Stimulated activated CD4-positive, alpha-beta T cell treated with anti-CD3 and anti-CD28 coated beads, Interleukin-2, amount 100 ng/mL, for 4 hours (primary cell): ENCODE measurements around the gene FAM168B.
"Not testable (repeated sequence)": the region's sequence is repeated elsewhere in the genome, so short reads cannot be mapped to it uniquely, and the experiment has no call there.

Experiments used
- DNase-seq: peaks from one replicate; pipeline ENCODE4 v3.0.0-alpha.2; 2020; ENCODE audit warnings: low read depth

The FAM168B gene

DNA sequence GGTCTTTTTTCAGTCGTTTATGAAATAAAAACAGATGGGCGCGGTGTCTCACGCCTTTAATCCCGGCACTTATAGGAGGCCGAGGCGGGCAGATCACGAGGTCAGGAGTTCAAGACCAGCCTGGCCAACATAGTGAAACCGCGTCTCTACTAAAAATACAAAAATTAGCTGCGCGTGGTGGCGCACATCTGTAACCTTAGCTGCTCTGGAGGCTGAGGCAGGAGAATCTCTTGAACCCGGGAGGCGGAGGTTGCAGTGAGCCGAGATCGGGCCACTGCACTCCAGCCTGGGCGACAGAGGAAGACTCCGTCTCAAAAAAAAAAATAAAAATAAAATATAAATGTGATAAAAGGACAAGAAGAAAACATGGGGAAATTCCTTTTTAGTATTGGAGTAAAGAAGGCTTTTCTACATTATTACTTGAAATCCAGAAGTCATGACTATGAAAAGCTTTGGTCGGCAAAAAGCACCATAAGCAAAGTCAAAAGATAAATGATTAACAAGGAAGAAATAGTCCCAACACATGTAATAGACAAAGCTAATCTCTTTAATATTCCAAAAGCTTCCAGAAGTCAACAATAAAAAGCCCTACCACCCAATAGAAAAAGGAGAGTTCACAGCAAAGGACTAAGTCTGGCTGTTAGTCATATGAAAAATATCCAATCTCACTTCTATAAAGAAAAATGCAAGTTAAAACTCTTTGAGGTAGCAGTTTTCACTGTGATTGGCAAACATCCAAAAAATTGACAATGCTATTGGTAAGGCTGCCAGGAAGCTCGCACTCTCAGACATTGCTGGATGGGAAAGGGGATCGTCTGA, 1.4 kb upstream of the FAM168B start:
- no peak for DNase-seq

DNA sequence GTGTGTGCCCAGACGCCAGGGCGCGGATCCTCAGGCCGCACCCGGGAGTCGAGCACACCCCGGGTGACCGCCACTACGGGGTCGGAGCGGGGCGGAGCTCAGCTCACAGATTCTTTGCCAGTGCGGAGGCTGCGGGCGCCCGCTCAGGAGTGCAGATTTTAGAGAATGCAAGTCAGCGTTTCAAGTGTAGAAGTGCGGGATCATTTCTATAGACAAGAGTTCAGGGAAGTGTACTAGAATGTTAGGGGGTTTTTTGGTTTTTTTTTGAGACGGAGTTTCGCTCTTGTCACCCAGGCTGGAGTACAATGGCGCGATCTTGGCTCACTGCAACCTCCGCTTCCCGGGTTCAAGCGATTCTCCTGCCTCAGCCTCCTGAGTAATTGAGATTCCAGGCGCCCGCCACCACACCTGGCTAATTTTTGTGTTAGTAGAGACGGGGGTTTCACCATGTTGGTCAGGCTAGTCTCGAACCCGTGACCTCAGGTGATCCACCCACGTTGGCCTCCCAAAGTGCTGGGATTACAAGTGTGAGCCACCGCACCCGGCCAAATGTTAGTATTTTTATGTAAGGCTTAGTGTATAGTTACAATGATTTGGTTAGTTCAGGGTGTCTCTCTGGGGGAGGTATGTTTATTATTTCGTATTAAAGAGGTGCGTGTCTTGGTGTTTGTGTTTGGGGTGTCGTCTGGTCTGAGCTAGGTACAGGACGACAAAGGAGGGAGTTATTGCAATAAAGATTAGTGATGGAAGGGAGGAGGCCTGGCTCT, 619 bp upstream of the FAM168B start:
- DNase-seq = no peak

DNA sequence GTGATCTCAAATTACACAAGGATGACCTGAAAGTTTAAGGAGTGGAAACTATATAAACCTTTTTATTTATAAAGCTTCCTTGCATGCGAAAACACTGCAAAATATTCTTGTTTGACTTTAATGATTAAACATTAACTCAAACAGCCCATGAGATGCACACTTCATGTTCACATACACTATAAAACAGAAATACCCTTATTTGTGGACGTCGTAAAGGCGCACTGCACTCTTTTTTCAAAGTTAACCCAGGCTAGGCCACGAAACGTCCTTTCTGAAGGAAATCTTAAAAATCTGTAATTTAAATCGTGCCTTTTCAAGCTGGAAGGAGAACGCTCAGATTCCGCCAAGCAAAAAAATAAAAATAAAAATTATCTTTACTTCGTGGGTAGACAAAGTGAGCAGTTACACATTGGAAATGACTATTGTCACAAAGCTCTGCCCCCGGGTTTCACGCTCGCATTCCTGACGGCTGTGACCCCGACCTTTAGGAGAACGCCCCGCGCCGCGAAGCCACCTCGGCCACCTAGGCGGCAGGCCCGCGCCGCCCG, 728 bp downstream of the FAM168B start:
- no peak for DNase-seq

DNA sequence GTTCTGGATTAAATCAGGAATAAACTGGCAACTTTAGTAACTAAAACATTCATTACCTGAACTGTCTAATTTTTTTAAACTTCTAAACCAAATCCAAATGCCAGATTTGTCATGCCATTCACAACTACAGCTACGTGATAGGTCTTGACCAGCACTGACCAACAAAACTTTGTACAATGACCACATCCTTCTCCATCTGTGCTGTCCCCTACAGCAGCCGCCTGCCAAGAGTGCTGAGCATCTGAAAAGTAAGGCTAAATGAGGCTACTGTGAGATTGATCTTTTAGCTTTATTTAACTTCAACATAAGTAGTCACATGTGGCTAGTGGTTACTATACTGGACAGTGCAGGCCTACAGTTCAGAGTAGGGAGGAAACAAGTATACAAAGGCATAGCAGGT, 7.6 kb downstream of the FAM168B start:
- no peak for DNase-seq

DNA sequence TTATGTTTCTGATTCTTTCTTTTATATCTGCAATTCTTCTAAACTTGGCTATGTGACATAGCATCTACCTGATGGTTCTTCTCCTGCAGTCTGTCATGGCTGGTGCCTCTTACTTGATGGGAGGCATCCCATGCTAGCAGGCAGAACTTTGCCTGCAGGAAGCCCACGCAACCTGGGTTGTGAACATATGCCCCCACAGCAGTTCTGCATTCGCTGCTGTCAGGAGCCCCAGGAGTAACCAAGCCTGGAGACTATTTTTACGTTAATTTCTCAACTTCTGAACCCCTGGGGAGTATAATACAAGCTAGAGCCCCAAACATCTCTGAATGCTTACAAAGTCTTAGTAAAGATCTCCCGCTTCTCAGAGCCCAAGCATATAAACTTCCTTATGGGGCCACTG, 12.1 kb downstream of the FAM168B start:
- DNase-seq = no peak

DNA sequence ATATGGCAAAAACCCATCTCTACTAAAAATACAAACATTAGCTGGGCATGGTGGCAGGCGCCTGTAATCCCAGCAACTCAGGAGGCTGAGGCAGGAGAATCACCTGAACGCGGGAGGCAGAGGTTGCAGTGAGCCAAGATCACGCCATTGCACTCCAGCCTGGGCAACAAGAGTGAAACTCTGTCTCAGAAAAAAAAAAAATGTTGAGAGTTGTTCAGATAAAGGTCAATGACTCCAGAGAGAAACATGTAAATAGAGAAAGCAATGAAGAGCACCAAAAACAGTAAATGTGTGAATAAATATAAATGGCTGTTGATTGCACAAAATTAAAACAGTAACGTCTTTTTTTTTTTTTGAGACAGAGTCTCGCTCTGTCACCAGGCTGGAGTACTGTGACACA, 13.3 kb downstream of the FAM168B start:
- DNase-seq = not testable (repeated sequence)

DNA sequence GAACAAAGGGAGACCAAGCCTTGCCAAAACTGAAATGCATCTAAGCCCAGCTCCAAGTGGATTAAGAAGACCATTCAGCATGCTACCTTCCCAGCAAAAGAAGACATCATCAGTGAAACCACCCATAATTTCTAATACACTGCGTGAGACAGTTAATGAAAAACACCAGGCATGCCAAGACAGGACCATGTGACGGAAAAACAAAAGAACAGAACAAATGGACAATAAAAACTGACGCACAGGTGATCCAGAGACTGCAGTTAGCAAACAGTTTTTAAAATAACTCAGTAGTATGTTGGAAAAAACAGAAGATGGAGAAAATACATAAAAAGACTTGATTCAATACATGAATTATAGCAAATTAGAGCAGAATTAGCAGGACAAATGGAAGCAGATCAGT, 15.3 kb downstream of the FAM168B start:
- no peak for DNase-seq

DNA sequence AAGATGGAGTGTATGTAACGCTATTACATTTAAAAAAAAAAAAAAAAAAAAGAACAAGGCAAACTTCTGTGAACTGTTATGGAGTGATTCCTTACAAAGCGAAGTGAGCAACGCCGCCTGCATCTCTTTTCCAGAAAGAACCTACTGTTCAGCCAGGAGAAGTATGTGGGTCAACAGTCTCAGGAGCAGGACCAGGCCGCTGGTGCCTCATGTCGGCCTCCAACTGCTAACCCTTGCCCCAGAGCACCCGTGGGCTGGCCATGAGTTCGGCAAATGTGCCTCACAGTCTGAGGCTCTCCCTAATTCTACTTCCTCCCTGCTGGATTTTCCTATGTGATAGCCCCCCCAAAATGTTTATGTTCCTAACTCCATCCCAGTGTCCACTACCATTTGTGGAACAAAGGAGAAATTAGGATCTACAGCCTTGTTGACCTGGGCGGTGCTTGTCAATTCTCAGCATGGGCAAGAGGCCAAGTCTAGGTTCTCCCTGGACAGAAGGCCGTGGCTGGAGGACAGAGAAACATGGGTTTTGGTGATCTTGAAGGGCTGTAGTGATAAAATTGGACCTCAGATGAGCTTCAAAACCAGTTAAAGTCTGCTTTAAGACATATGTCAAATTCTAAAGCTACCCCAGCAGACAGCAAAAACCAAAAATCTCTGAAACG, 15.9 kb downstream of the FAM168B start:
- no peak for DNase-seq

DNA sequence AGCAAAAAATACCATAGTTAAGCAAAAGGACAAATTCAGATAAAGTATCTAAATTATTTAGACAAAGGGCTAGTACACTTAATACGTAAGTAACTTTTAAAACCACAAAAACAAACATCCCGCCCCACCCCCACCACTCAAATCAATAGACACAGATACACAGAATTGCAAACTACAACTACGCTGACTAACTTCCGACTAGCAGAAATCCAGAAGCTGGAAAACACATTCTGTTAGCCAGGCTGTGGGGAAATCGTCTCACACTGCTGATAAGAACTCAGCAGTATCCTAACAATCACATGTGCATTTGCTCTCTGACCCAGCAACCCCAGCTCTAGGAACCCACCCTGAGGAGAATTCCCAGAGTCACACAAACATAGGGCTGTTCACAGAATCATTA, 16.6 kb downstream of the FAM168B start:
- DNase-seq = no peak

DNA sequence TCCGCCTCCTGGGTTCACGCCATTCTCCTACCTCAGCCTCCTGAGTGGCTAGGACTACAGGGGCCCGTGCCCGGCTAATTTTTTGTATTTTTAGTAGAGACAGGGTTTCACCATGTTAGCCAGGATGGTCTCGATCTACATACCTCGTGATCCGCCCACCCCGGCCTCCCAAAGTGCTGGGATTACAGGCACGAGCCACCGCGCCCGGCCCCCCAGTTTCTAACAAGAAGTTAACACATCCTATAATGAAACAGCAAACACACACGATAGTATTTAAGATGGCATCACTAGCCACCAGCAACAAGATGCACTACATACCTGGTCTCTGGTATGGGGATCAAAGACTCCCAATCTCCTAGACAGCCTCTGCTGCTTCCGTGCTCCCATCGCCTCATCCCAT, 17.7 kb downstream of the FAM168B start:
- not testable (repeated sequence) for DNase-seq

DNA sequence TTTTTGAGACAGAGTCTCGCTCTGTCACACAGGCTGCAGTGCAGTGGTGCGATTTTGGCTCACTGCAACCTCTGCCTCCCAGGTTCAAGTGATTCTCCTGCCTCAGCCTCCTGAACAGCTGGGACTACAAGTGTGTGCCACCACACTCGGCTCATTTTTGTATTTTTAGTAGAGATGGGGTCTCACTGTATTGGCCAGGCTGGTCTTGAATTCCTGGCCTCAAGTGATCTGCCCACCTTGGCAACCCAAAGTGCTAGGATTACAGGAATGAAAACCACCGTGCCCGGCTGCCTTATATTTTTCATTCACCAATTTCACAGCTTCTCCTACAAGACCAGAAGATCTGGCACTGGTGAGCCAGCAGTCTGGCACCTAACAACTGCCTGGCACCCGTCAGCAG, 25.1 kb downstream of the FAM168B start:
- DNase-seq = not testable (repeated sequence)

DNA sequence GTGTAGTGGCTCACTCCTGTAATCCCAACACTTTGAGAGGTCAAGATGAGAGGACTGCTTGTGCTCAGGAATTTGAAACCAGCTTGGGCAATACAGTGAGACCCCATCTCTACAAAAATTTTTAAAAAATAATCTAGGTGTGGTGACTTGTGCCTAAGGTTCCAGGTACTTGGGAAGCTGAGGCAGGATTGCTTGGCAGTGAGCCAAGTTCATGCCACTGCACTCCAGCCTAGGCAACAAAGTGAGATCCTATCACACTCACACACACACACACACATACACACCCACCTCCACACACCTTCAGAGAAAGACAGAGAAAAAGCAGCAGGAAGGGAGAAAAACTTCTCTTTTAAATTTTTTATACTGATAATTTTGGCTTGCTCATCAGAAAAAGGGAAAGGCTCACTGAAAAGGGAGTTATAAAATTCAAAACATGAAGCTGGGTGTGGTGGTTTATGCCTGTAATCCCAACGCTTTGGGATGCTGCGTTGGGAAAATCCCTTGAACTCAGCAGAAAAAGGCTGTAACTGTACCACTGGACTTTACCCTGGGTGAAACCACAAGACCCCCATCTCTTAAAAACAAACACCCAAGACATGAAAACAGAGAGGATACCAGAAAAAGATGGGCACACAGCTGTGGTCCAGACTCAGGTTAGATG, 25.7 kb downstream of the FAM168B start:
- no peak for DNase-seq

DNA sequence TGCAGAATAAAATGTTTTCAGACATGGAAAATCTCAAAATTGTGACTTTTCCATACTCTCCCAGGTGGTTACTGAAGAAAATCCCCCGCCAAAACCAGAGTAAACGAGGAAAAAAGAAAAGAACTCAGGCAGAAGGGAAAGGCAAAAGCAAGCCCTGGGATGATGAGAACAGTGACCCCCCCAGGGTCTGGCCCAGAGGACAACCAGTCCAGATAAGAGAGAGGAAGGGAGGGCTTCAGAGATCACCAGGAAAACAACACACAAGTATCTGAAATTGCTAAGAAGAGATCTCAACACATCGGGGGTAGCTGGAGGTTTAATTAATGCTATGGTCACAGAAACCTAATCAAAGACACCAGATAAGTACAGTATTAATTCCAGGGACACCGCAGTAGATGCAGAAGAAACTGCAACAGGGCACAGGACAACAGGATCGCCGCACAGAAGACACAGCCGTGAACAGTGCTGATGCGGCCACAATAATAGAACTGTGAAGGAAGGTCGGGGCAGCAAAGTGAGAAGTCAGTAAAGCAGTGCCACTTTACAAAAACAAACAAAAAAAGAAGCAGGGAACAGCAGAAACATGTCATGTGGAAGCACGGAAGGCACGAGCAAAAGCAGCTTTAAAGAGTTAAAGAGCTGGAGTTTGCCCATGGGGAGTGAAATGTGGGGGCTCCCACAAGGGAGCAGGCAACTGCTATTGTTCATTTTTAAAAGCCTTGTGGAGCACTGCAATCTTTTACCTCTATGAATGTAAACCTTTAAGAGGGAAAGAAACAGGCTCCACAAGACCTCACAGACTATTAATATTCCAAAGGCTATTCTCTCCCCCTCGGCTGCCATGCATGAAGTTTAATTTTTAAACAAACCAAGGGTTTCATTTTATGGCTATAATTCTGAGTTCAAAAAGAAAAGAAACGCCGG, 28.4 kb downstream of the FAM168B start:
- no peak for DNase-seq

DNA sequence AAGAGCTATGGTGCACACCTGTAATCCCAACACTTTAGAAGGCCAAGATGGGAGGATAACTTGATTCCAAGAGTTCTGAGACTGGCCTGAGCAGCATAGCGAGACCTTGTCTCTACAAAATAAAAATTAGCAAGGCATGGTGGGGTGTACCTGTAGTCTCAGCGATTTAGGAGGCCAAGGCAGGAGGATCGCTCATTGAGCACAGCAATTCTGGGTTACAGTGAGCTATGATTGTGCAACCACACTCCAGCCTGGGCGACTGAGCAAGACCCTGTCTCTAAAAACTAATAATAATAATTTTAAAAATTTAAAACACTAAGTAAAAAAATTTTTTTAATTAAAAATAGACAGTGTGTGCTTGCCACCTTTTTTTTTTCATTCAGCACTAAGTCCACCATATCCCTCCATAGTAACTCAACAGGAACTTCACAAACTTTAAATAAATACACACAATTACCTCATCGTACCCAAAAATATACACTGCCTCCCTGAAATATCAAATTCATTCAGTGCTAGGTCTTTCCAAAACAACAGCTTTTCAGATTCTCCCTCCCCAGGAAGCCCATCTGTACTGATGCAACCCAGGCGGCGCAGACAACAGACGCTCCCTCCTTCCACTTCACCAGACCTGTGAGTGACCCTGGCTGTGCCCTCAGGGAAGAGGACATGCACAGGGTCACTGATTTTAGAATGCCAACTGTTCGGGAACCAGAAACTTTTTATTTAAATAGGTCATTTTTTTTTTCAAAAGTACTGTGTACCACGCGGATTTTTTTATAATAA, 29.6 kb downstream of the FAM168B start:
- no peak for DNase-seq

DNA sequence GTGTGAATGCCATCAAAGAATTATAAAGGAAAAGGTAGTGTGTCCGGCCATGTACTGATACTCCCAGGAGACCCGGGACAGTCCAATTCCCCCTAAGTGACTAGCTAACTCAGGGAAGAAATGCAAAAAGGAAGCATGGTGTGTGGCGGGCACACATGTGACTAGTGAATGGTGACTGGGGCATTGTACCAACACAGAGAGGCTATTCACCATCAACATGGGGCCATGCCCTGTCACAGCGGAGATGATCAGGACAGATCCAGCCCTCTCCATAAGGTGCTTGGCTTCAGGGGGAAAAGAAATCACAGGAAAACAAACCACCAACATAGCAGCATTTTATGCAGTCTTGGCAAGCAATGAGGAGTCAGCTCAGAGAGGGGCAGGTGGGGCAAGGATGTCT, 34.3 kb downstream of the FAM168B start:
- no peak for DNase-seq

DNA sequence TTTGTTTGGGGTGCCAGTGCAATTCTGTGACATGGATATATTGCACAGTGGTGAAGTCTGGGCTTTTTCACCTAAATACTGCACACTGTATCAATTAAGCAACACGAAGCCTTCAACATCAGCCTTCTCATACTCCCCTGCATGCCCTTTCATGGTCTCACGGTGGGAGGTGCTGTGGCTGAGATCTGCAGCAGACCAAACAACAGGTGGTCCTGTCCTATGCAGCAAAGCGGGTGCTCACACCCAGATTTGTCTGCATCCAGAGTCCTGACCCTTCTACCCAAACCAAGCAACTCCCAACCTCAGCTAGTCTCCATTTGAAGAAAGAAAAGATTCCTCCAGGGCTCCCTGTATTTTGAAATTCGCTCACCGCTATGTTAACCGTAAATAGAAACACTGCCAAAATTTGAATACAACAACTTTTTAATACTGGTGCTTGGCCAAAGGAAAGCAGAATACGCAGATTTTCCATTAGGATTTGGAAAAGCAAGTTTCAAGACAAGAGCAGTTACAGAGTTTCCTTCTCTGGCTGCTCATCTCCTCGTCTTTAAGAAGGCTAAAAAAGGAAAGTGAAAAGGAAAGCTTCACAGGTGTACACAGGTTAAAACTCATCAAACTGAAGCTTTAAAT, 34.9 kb downstream of the FAM168B start:
- DNase-seq = no peak

DNA sequence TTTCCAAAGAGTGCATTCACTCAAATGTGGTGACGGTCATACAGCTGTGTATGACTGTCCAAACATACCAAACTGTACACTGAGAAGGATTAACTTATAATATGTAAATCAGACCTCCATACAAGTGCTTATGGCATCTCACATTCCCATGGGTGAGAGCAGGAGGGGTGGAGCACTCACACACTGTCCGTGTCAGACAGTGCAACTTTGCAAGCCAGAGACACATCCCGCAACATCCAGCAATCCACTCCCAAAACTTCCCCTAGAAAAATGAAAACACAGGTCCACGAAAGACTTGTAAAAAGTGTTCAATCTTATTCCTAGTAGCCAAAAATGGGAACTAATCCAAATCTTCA, 36.4 kb downstream of the FAM168B start:
- no peak for DNase-seq

DNA sequence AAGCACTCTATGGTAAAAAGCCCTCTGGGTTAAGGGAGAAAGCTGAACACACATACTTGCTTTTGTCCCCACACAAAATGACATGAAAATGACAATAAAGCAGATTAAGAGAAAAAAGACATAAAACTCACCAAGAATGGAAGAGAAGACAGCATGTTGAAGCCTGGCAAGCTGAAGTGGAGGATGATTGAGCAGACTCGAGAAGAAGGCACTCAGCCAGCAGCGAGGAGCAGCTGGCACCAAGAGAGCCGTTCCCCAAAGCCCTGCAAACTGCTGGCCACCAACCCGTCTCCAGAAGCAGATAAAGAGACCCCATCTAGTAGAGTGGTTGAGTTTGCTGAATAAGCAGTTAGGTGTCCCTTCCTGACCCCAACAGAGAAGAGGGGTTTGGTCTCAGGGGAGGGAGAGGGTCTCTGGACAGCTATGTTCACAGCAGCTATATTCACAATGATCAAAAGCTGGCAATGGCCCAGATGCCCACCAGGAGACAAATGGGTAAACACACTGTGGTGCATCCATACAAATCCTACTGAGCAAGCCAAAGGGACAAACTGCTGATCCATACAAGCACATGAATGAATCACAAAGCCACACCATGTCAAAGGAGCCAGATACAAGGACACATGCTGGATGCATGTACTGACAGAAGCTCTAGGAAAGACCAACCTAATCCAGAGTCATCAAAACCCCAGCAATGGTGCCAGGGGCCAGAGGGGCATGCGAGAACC, 36.9 kb downstream of the FAM168B start:
- no peak for DNase-seq
